Endothelial cell (in vitro differentiated cells): ENCODE results near the gene TRPM5. TPM values are rescaled to one million over a fixed set of nuclear protein-coding genes. Genes with fewer than 3 reads are reported as not detected.

Source experiments
- DNase-seq: peaks from one replicate; pipeline ENCODE4 v3.0.0; 2021; ENCODE audit warnings: low spot score
- H3K27ac Mint-ChIP-seq: one replicate; pipeline ENCODE4 v1.8.0; 2021; ENCODE audit warnings: mixed read lengths, inconsistent platforms; ENCODE audit not compliant: unreplicated experiment
- H3K27me3 Mint-ChIP-seq: one replicate; pipeline ENCODE4 v1.8.0; 2021; ENCODE audit warnings: mild to moderate bottlenecking, moderate library complexity, mixed read lengths, inconsistent platforms; ENCODE audit not compliant: unreplicated experiment
- H3K36me3 Mint-ChIP-seq: one replicate; pipeline ENCODE4 v1.8.0; 2021; ENCODE audit warnings: mild to moderate bottlenecking, low read depth, mixed read lengths, inconsistent platforms; ENCODE audit not compliant: unreplicated experiment
- H3K4me1 Mint-ChIP-seq: one replicate; pipeline ENCODE4 v1.8.0; 2021; ENCODE audit warnings: mild to moderate bottlenecking, mixed read lengths, inconsistent platforms; ENCODE audit not compliant: unreplicated experiment
- H3K4me3 Mint-ChIP-seq: one replicate; pipeline ENCODE4 v1.8.0; 2021; ENCODE audit warnings: mild to moderate bottlenecking, mixed read lengths, inconsistent platforms; ENCODE audit not compliant: unreplicated experiment
- H3K9me3 Mint-ChIP-seq: one replicate; pipeline ENCODE4 v1.8.0; 2021; ENCODE audit warnings: mixed read lengths, inconsistent platforms; ENCODE audit not compliant: unreplicated experiment
- total RNA-seq: library from RNA; stranded (reverse); fragmentation: NEBNext Ultra II Directional; extraction: Animal tissue kit (Norgen Biotek cat#: 25700); gene quantifications from one replicate; pipeline ENCODE4 v1.2.1, GENCODE V29; 2021; ENCODE audit not compliant: unreplicated experiment
- TF ChIP-seq, protein P1 (sequence below): fragments of 200-600 bp; sonication (generic); IDR thresholded peaks from one replicate; pipeline ENCODE4 v1.5.0; 2021; ENCODE audit warnings: antibody characterized with exemption; ENCODE audit not compliant: unreplicated experiment

TRPM5 gene
- total RNA-seq, 1 donor from 2014 or later, result 0.38 TPM

DNA sequence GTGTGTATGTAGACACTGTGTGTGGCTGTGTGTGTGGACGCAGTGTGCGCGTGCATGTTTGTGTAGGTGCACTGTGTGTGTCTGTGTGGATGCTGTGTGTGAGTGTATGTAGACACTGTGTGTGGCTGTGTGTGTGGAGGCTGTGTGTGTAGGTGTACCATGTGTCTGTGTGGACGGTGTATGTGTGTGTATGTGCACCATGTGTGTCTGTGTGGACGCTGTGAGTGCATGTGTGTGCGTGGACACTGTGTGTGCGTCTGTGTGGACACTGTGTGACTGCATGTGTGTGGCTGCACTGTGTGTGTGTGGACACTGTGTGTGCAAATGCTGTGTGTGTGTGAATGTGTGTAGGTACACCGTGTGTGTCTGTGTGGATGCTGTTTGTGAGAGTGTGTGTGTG is 10.3 kb downstream of the TRPM5 start:
- DNase-seq, result no peak
- Mint-ChIP-seq H3K27me3 (peaks cover 8% of the 10 kb centered on the region), H3K36me3 (no peaks in the 10 kb centered on the region), H3K4me1 (no peaks in the 10 kb centered on the region), H3K4me3 (no peak overlapping the region), H3K27ac (no peak overlapping the region), H3K9me3 (no peaks in the 10 kb centered on the region)
- TF ChIP-seq, protein P1, sequence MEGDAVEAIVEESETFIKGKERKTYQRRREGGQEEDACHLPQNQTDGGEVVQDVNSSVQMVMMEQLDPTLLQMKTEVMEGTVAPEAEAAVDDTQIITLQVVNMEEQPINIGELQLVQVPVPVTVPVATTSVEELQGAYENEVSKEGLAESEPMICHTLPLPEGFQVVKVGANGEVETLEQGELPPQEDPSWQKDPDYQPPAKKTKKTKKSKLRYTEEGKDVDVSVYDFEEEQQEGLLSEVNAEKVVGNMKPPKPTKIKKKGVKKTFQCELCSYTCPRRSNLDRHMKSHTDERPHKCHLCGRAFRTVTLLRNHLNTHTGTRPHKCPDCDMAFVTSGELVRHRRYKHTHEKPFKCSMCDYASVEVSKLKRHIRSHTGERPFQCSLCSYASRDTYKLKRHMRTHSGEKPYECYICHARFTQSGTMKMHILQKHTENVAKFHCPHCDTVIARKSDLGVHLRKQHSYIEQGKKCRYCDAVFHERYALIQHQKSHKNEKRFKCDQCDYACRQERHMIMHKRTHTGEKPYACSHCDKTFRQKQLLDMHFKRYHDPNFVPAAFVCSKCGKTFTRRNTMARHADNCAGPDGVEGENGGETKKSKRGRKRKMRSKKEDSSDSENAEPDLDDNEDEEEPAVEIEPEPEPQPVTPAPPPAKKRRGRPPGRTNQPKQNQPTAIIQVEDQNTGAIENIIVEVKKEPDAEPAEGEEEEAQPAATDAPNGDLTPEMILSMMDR, result no peak

DNA sequence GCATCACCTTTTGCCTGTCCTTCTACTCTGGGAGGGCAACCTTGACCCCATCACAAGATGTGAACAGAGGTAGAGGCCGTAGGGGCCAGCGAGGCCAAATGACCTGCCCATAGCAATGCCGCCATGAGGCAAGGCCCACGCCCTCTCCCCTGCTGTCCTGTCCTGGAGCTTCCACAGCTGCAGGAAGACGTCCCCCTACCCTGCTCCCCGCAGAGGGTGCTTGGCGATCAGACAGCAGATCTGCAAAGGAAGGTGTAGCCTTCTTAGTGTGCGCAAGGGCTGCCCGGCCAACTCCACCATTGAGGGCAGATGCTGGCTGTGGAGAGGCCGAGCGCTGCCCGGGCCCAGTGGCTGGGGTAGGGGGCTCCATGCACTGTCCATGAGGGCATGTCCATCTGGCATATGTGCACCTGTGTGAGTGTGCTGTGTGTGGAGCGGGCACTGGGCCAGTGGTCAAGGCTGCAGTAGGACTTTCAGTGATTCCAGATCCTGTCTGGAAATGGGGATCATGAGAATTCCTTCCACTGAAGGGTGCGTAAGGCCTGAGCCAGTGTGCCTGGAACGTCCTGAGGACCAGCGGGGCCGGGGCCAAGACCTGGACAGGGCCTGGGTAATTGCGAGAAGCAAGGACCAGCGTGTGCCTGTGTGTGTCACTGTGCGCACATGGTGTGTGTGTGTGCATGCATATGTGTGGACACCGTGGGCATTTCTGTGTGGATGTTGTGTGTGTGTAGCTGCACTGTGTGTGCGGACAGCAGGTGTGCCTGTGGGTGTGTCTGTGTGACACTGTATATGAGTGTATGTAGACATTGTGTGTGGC is 11.0 kb downstream of the TRPM5 start:
- TF ChIP-seq, protein P1, result no peak
- Mint-ChIP-seq H3K27me3 (peaks cover 8% of the 10 kb centered on the region), H3K36me3 (no peaks in the 10 kb centered on the region), H3K4me1 (no peaks in the 10 kb centered on the region), H3K9me3 (no peaks in the 10 kb centered on the region), H3K4me3 (no peak overlapping the region), H3K27ac (no peak overlapping the region)
- no peak for DNase-seq

DNA sequence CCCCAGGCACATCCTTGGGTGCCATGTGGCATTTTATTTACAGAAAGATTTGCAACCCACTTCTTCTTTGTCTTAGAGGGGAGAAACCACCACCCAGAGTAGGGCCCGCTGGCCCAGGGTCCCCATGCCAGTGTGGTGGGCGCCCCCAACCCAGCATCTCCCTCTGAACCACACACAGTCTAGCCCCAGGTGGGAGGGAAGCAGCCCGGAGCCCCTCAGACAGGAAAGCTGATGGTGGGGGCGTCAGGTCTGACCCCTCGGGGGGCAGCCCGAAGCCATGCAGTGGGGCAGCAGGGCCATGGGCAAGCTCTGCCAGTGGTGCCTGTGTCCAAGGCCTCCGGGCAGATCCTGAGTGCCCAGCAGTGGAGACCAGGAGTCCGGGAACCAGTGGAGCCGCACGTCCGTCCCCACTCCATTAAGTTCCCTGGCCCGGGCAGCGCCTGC is 11.7 kb downstream of the TRPM5 start:
- no peak for DNase-seq

DNA sequence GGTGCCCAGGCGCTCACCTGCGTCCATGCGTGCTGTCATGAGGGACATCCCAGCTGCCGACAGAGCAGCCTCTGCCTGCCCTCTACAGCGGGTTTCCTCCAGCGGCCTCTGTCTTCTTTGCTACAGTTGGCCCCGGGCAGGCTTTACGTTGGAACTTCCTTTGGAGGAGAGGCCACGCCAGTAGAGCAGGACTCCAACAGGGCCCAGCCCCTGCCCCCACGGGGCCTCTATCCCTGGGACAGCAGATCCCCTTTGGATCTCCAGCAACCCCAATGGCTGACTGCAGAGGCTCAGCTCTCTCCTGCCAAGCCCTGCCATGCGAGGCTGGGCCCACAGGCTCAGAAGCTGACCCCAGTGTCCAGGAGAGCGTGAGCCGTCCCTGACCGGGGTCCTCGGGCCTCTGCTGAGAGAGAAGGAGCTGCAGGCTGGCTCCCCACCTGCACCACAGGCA is 12.1 kb downstream of the TRPM5 start:
- Mint-ChIP-seq H3K4me1 (no peaks in the 10 kb centered on the region), H3K36me3 (no peaks in the 10 kb centered on the region), H3K9me3 (no peaks in the 10 kb centered on the region), H3K27me3 (peaks cover 4% of the 10 kb centered on the region), H3K27ac (no peak overlapping the region), H3K4me3 (no peak overlapping the region)
- DNase-seq, result no peak
- TF ChIP-seq, protein P1, result no peak

More for the DNA sequence above, 11.7 kb downstream of the TRPM5 start:
- H3K4me3 Mint-ChIP-seq, result no peak overlapping the region
- no peaks in the 10 kb centered on the region for H3K36me3 Mint-ChIP-seq
- H3K9me3 Mint-ChIP-seq, result no peaks in the 10 kb centered on the region
- H3K4me1 Mint-ChIP-seq, result no peaks in the 10 kb centered on the region
- H3K27ac Mint-ChIP-seq, result no peak overlapping the region
- TF ChIP-seq, protein P1, result no peak
- H3K27me3 Mint-ChIP-seq, result peaks cover 4% of the 10 kb centered on the region

DNA sequence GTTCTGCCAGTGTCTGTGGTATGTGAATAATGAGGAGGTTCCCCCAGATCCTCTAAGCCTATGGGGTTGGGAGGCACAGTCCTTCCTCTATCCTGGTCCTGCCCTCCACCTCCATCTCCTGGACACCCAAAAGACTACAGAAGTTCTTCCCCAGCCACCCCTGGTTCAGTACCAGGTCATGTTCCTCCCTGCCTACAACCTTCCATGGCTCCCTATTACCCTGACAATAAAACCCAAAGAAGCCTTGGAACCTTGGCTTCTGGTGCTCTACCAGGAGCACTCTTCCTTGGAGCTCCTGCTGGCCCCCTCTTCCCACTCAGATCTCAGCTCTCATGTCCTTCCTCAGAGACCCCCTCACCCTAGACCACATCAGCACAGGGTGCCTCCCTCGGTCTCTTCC is 12.9 kb downstream of the TRPM5 start:
- DNase-seq, result no peak
- Mint-ChIP-seq H3K9me3 (no peaks in the 10 kb centered on the region), H3K4me1 (no peaks in the 10 kb centered on the region), H3K27me3 (peaks cover 4% of the 10 kb centered on the region), H3K27ac (no peak overlapping the region), H3K36me3 (no peaks in the 10 kb centered on the region), H3K4me3 (no peak overlapping the region)
- TF ChIP-seq, protein P1, result no peak
